ENCODE data around the gene EVC2. TPM values are rescaled to one million over a fixed set of nuclear protein-coding genes. Genes with fewer than 3 reads are reported as not detected.

The EVC2 gene, protein sequence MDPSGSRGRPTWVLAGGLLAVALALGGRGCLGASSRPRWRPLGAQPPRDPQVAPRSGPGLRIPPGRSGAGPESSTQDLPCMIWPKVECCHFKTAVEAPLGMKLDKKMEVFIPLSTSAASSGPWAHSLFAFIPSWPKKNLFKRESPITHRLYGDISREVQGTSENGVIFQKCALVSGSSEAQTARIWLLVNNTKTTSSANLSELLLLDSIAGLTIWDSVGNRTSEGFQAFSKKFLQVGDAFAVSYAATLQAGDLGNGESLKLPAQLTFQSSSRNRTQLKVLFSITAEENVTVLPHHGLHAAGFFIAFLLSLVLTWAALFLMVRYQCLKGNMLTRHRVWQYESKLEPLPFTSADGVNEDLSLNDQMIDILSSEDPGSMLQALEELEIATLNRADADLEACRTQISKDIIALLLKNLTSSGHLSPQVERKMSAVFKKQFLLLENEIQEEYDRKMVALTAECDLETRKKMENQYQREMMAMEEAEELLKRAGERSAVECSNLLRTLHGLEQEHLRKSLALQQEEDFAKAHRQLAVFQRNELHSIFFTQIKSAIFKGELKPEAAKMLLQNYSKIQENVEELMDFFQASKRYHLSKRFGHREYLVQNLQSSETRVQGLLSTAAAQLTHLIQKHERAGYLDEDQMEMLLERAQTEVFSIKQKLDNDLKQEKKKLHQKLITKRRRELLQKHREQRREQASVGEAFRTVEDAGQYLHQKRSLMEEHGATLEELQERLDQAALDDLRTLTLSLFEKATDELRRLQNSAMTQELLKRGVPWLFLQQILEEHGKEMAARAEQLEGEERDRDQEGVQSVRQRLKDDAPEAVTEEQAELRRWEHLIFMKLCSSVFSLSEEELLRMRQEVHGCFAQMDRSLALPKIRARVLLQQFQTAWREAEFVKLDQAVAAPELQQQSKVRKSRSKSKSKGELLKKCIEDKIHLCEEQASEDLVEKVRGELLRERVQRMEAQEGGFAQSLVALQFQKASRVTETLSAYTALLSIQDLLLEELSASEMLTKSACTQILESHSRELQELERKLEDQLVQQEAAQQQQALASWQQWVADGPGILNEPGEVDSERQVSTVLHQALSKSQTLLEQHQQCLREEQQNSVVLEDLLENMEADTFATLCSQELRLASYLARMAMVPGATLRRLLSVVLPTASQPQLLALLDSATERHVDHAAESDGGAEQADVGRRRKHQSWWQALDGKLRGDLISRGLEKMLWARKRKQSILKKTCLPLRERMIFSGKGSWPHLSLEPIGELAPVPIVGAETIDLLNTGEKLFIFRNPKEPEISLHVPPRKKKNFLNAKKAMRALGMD
- not detected in 2 replicates for total RNA-seq (2016; rRNA removed; fragmentation: Illumina TruSeq; extraction: Trizol)
- total RNA-seq (2016; cell fraction: cytosol; rRNA removed; fragmentation: Illumina TruSeq; extraction: Trizol; ENCODE audit: low read depth): not detected in 2 replicates
- not detected in 2 replicates for total RNA-seq (2016; cell fraction: insoluble cytoplasmic fraction; rRNA removed; fragmentation: Illumina TruSeq; extraction: Trizol)
- not detected in 2 replicates for total RNA-seq (2016; cell fraction: membrane; rRNA removed; fragmentation: Illumina TruSeq; extraction: Trizol)
- total RNA-seq (2016; cell fraction: nucleus; rRNA removed; fragmentation: Illumina TruSeq; extraction: Trizol): not detected in 2 replicates
- polyA plus RNA-seq (2011; rRNA removed): not detected in 2 replicates
- not detected in 2 replicates for polyA plus RNA-seq (2011; cell fraction: cytosol; rRNA removed)
- not detected in 2 replicates for polyA plus RNA-seq (2011; cell fraction: nucleus; rRNA removed)
- polyA plus RNA-seq (2012): not detected in 2 replicates
- not detected in 2 replicates for polyA plus RNA-seq (2016; cell fraction: cytosol; fragmentation: Illumina TruSeq; extraction: Trizol; ENCODE audit: low read depth)
- not detected in 2 replicates for polyA plus RNA-seq (2016; cell fraction: insoluble cytoplasmic fraction; fragmentation: Illumina TruSeq; extraction: Trizol; ENCODE audit: low read depth)
- not detected in 2 replicates for polyA plus RNA-seq (2016; cell fraction: membrane; fragmentation: Illumina TruSeq; extraction: Trizol; ENCODE audit: low read depth)
- not detected in 2 replicates for polyA plus RNA-seq (2016; cell fraction: nucleus; fragmentation: Illumina TruSeq; extraction: Trizol; ENCODE audit: insufficient read depth, low read depth)
- polyA minus RNA-seq (2011; rRNA and poly(A)+ RNA removed; ENCODE audit: low replicate concordance): not detected in 2 replicates
- not detected in 2 replicates for polyA minus RNA-seq (2011; cell fraction: cytosol; rRNA and poly(A)+ RNA removed)
- not detected in 2 replicates for polyA minus RNA-seq (2011; cell fraction: nucleus; rRNA and poly(A)+ RNA removed)
- percentile 3 among the genes with signal in this experiment for Bru-seq, nascent RNA
- BruChase-seq, experiment 1, labeled RNA remaining after a 6-hour chase: percentile 2 among the genes with signal in this experiment
- BruChase-seq, experiment 2, labeled RNA remaining after a 2-hour chase: percentile 4 among the genes with signal in this experiment
- long read RNA-seq, experiment 1: 0 reads
- long read RNA-seq, experiment 2: 0 reads

GRCh38 chr4:5708449-5709206, at the start of gene EVC2:
Gene EVC2 (minus strand): TSS chr4:5708559. CDS start chr4:5708513, 46 bp downstream.
- intact Hi-C loops (cut with micrococcal nuclease; ENCODE audit: unreplicated experiment): no loop called here
- no peak within 1 kb of the TSS for H3K9ac ChIP-seq (ENCODE audit: insufficient read depth, low read depth, low read length)
- peaks cover 4% of the 10 kb centered on the region for H3K79me2 ChIP-seq (ENCODE audit: insufficient read depth, low read length)
- ATAC-seq (no peak), FAIRE-seq (no peak), DNase-seq (ENCODE audit: low spot score) (no peak)
- H3K9me3 ChIP-seq (ENCODE audit: low read length): no peaks in the 10 kb centered on the region
- H3K27me3 ChIP-seq (ENCODE audit: control insufficient read depth in 1 of 2, insufficient read depth in 2 of 2, low read length in 2 of 2): no peaks in the 10 kb centered on the region
- WGBS (ENCODE audit: low lambda C conversion rate): 93% methylated on average over 41 of the region's 57 CpGs
- in situ Hi-C loops (cut with HindIII; ENCODE audit: extremely low pct_ligation_motif_present, low pct_unique_long_range_greater_than_20kb): no loop called here
- BruUV-seq (replicated peaks): no TSS peak
- H2AFZ ChIP-seq (ENCODE audit: low read length): no peak within 1 kb of the TSS
- H4K20me1 ChIP-seq (ENCODE audit: insufficient read depth, low read length): no peaks in the 10 kb centered on the region
- H3K27ac ChIP-seq (ENCODE audit: extremely low read length, insufficient read depth, low read length): no peak within 1 kb of the TSS
- H3K4me3 ChIP-seq (replicated peaks in 1 of 3; ENCODE audit: insufficient read depth in 1 of 3, low read depth in 2 of 3, low read length in 3 of 3): peak within 1 kb of the TSS in 1 of 3 experiments; percentile 36; a peak in 1 of 6 replicates
- H3K36me3 ChIP-seq (replicated peaks in 1 of 2; ENCODE audit: control insufficient read depth in 1 of 2, insufficient read depth in 2 of 2, low read length in 2 of 2): no peaks in the 10 kb centered on the region
- CTCF ChIA-PET (ENCODE audit: low intra/inter-chr PET ratio, low total read pairs): no interaction called here
- POLR2A ChIA-PET: no interaction called here
- TF ChIP-seq HNF1A (IDR thresholded peaks at IDR 0.05; ENCODE audit: low read depth) (no peak), HNF1A (CRISPR knock-in tag; IDR thresholded peaks at IDR 0.05; ENCODE audit: borderline replicate concordance) (no peak), CHCHD3 (CRISPR knock-in tag; IDR thresholded peaks at IDR 0.05) (no peak), MXD4 (CRISPR knock-in tag; IDR thresholded peaks at IDR 0.05) (no peak)
- H3K4me1 ChIP-seq (ENCODE audit: insufficient read depth, low read length): peaks cover 35% of the 10 kb centered on the region
- H3K4me2 ChIP-seq (ENCODE audit: low read depth, low read length): peak within 1 kb of the TSS; percentile 28; the same call in 1 of the 2 replicates
